LHCN-M2 (cell line): Measurements from ENCODE around the gene MAGEB18. TPM values are rescaled to one million over a fixed set of nuclear protein-coding genes. Genes with fewer than 3 reads are reported as not detected.

Experiments used
- DNase-seq: peaks from one replicate; pipeline ENCODE4 v3.0.0-alpha.2; 2012; ENCODE audit warnings: low read depth
- polyA plus RNA-seq: library from polyadenylated mRNA; unstranded; fragments of >200 nt; gene quantifications from one replicate; pipeline ENCODE4 v1.2.1, GENCODE V29; 2012; ENCODE audit warnings: missing spikeins
- total RNA-seq: library from RNA; depleted of rRNA; stranded (reverse); fragments of >200 nt; gene quantifications from 2 replicates; pipeline ENCODE4 v1.2.3, GENCODE V29; 2014; rRNA removed

Gene MAGEB18
- not detected in 2 replicates for total RNA-seq
- polyA plus RNA-seq, result not detected

DNA sequence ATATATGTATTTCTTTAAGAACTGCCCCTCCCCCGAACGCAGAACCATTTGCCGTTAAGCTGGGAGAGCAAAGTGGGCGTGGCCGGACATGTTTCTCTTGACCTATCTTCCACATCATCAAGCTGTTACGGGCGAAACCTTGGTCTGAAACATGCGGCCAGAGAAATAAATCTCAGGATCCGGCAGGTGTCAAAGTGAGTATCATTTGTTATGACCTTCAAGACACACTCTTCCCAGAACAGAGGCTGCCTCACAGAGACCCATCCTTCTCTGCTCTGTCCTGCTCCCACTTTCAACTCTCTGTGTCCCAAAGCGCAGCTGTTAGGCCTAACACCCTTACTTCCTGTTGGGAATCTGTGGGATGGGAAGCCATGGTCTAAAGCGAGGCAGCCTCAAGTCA lies at the start of gene MAGEB18:
MAGEB18 (plus strand) TSS at position 70 of the 400 bp plus-strand sequence. CDS start 643 bp downstream, outside the sequence.
- no peak for DNase-seq

DNA sequence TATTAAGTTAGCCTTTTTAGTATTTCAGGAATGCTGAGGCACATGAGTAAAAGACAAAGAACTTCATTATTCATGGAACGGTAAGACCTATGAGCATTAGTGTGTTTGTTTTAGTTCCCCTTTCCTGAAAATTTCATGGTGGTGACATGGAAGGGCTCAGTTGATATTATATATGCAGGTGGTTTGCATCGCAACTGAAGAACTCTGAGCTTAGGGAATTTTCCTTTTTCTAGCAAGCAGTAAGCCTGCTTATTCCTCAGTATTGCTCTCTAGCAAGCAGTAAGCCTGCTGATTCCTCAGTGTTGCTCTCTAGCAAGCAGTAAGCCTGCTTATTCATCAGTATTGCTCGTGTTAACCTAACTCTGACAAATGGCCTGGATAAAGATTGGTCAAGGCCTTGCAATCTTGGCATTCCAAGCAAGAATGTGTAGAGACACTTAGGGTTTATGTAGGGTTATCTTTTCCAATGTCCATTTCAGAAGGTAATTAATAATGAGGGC lies 37.7 kb upstream of the MAGEB18 start:
- no peak for DNase-seq

DNA sequence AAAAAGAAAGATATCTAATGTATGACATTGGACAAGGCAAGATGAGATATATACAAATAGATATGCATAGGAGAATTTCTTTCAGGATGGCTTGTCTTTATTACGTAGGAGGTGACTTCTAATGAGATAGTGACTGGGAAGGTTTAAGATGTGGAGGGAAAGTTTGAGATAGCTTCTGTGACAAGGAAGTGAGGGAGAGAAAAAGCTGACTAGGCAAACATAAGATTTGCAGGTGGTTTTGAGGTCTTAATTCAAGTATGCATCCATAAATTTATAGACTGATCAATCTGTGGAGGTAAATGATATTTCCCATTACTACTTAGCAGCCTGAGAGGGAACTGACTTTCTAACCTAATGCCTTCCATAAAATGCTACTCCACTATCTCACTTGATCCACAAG lies 29.0 kb upstream of the MAGEB18 start:
- no peak for DNase-seq

DNA sequence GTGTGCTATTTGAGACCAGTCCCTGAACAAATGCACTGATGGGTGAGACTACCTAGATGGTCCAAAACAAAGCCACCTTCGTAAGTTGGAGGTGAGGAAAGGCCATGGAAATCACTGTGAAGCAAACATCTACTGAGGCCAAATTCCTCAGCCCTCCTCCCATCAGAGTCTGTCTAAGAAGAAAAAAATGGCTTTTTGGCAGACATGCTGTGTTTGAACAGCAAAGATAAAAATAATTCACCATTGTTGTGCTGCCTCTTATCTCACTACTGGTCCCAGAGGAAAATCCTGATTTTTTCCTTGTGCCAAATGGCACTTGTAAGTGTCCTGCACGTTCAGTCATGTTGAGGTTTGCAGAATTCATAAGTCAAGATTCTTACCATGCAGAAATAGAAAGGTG lies 7.9 kb downstream of the MAGEB18 start:
- no peak for DNase-seq

DNA sequence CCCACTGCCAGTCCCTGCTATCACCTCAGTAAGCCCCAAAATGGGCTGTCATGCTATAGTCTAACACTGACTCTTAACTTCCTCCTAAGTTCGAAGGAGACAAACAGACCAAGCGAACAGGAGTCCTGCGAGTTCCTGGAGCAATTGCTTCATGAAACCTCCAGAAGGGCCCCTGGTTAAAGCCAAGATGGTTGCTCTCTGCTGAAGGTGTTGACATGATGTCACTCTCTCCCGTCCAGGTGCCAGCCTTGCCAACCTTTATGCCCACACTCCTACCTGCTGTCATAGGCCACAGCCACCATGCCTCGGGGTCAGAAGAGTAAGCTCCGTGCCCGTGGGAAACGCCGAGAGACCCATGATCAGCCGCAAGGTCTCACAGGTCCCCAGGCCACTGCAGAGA lies 22.2 kb downstream of the MAGEB18 start, which contains the start of gene MAGEB6B:
MAGEB6B (plus strand) TSS at position 301 of the 400 bp plus-strand sequence; CDS start at position 301, 0 bp downstream.
- no peak for DNase-seq

Other genes with a start within 250 kb of the MAGEB18 start
- gene MAGEB6B, start 22.3 kb downstream of the MAGEB18 start, total RNA-seq, result not detected in 2 replicates
- not detected in 2 replicates for gene MAGEB6, start 54.1 kb downstream of the MAGEB18 start, total RNA-seq
- not detected in 2 replicates for gene MAGEB5, start 77.8 kb downstream of the MAGEB18 start, total RNA-seq